Measurements from ENCODE around the gene ATCAY.

GRCh38 chr19:3850320-3850972 is 30.0 kb upstream of the ATCAY start:
- TF ChIP-seq CTCF (IDR thresholded peaks at IDR 0.05 in 4 of 5, conservative IDR thresholded peaks at IDR 0.05 in 1 of 5), result no peak
- TF ChIP-seq POLR2A (IDR thresholded peaks at IDR 0.05), result no peak

Measured in gastrocnemius medialis (tissue), 4 donors.